PC-9 (cell line): Measurements from ENCODE around the gene PHYHD1. TPM values are rescaled to one million over a fixed set of nuclear protein-coding genes. Genes with fewer than 3 reads are reported as not detected.

Source experiments
- BruUV-seq: library from RNA; stranded (reverse); fragments of 400-500 nt; replicated peaks from 2 replicates; lab custom pipeline; 2021; lab: Mats Ljungman, UMichigan
- CTCF ChIA-PET: fragments of 300-600 bp; sonication (Branson Sonifier 250); formaldehyde crosslinking; loops from one replicate; lab custom pipeline; 2022; ENCODE audit warnings: antibody characterized with exemption; lab: Charles Lee
- POLR2A ChIA-PET: fragments of 300-600 bp; sonication (Branson Sonifier 250); formaldehyde crosslinking; loops from one replicate; lab custom pipeline; 2022; ENCODE audit warnings: antibody characterized with exemption; ENCODE audit not compliant: unreplicated experiment; lab: Charles Lee
- DNase-seq, 2 experiments: peaks; one replicate each; pipeline versions ENCODE4 v3.0.0 to v3.0.0-alpha.2; 2015 to 2022; ENCODE audit warnings: mixed read lengths in 1 of 2
- H2AFZ ChIP-seq: fragments of 200-600 bp; sonication (generic); 2 replicates; pipeline ENCODE4 v1.8.1; 2017; ENCODE audit warnings: antibody characterized with exemption
- H3F3A ChIP-seq: fragments of 200-600 bp; sonication (generic); 2 replicates; pipeline ENCODE4 v1.8.1; 2017; ENCODE audit warnings: antibody characterized with exemption, mild to moderate bottlenecking, low read depth; ENCODE audit not compliant: insufficient read depth
- H3K27ac ChIP-seq: fragments of 200-600 bp; sonication (generic); 2 replicates; pipeline ENCODE4 v1.6.1; 2016; ENCODE audit warnings: mixed run types
- H3K27me3 ChIP-seq: fragments of 200-600 bp; sonication (generic); 2 replicates; pipeline ENCODE4 v1.6.1; 2016; ENCODE audit warnings: low read depth, mixed run types; ENCODE audit not compliant: insufficient read depth
- H3K36me3 ChIP-seq: fragments of 200-600 bp; sonication (generic); 2 replicates; pipeline ENCODE4 v1.6.1; 2016; ENCODE audit warnings: low read depth, mixed run types
- H3K4me1 ChIP-seq: fragments of 200-600 bp; sonication (generic); replicated peaks from 2 replicates; pipeline ENCODE4 v1.6.1; 2016; ENCODE audit warnings: mixed run types; ENCODE audit not compliant: insufficient read depth
- H3K4me2 ChIP-seq: fragments of 200-600 bp; sonication (generic); 2 replicates; pipeline ENCODE4 v1.6.1; 2017; ENCODE audit warnings: mixed run types
- H3K4me3 ChIP-seq: fragments of 200-600 bp; sonication (generic); 2 replicates; pipeline ENCODE4 v1.6.1; 2016; ENCODE audit warnings: mixed run types
- H3K79me2 ChIP-seq: fragments of 200-600 bp; sonication (generic); 2 replicates; pipeline ENCODE4 v1.6.1; 2017; ENCODE audit warnings: low read depth, mixed run types
- H3K9me2 ChIP-seq: fragments of 200-600 bp; sonication (generic); 2 replicates; pipeline ENCODE4 v1.8.1; 2017; ENCODE audit warnings: mild to moderate bottlenecking; ENCODE audit not compliant: insufficient read depth
- H3K9me3 ChIP-seq: fragments of 200-600 bp; sonication (generic); 2 replicates; pipeline ENCODE4 v1.8.1; 2016; ENCODE audit warnings: low read depth; ENCODE audit not compliant: insufficient read depth
- H4K20me1 ChIP-seq: fragments of 200-600 bp; sonication (generic); 2 replicates; pipeline ENCODE4 v1.8.1; 2017; ENCODE audit not compliant: insufficient read depth
- CTCF ChIP-seq: fragments of 200-600 bp; sonication (generic); conservative IDR thresholded peaks from 2 replicates; pipeline ENCODE4 v1.6.1; 2017; ENCODE audit warnings: mixed run types, antibody characterized with exemption, mild to moderate bottlenecking, moderate library complexity
- EZH2 ChIP-seq: fragments of 200-600 bp; sonication (generic); IDR thresholded peaks from 2 replicates; pipeline ENCODE4 v1.8.0; 2017; ENCODE audit warnings: antibody characterized with exemption, low read depth
- intact Hi-C: fragments of 100-400 bp; cut with micrococcal nuclease; formaldehyde crosslinking; loops from one replicate; pipeline ENCODE4 v1.10.0; 2022; ENCODE audit not compliant: unreplicated experiment
- total RNA-seq: library from RNA; stranded (reverse); gene quantifications from 2 replicates; pipeline ENCODE4 v1.2.3, GENCODE V29; 2021

Gene PHYHD1
- total RNA-seq, 1 experiment from 2014 or later, result 4.2 TPM

GRCh38 chr9:128910906-128911305 is 9.9 kb upstream of the PHYHD1 start:
- CTCF ChIA-PET, result interaction anchor here (0.5 to 0.6 kb wide), 2 partner anchors 15 to 757 kb away, joined by 3 to 11 read pairs; no protein-coding TSS in a partner anchor
- intact Hi-C loops, result loop anchor here (5.0 kb wide), 1 partner anchor 224 kb away; the partner anchor contains the start of gene SET
- peaks cover 15% of the 10 kb centered on the region; the same call in 1 of the 2 replicates for H3K36me3 ChIP-seq
- H3K27me3 ChIP-seq, result no peaks in the 10 kb centered on the region
- H3K4me3 ChIP-seq, result no peak overlapping the region
- H3F3A ChIP-seq, result peaks cover 36% of the 10 kb centered on the region
- POLR2A ChIA-PET, result interaction anchor here (0.5 to 0.7 kb wide), 4 partner anchors 9 to 603 kb away, joined by 3 to 20 read pairs (median 6); no protein-coding TSS in a partner anchor
- H3K27ac ChIP-seq, result peak overlapping the region; percentile 96
- peaks cover 44% of the 10 kb centered on the region for H3K4me1 ChIP-seq
- no peaks in the 10 kb centered on the region for H3K9me2 ChIP-seq
- H3K4me2 ChIP-seq, result peak overlapping the region; percentile 73
- peak in 1 of 2 experiments; percentile 31 for DNase-seq
- TF ChIP-seq EZH2 (no peak), CTCF (no peak)
- H3K79me2 ChIP-seq, result peaks cover 46% of the 10 kb centered on the region
- H3K9me3 ChIP-seq, result no peaks in the 10 kb centered on the region
- H2AFZ ChIP-seq, result no peak overlapping the region
- H4K20me1 ChIP-seq, result no peaks in the 10 kb centered on the region
- BruUV-seq, result no TSS peak

GRCh38 chr9:128911529-128912035 is 9.2 kb upstream of the PHYHD1 start:
- peaks cover 15% of the 10 kb centered on the region; the same call in 1 of the 2 replicates for H3K36me3 ChIP-seq
- no peaks in the 10 kb centered on the region for H4K20me1 ChIP-seq
- H3K9me3 ChIP-seq, result no peaks in the 10 kb centered on the region
- no peaks in the 10 kb centered on the region for H3K9me2 ChIP-seq
- H3K4me3 ChIP-seq, result peak overlapping the region; percentile 7; the same call in 1 of the 2 replicates
- DNase-seq, result peak; percentile 64 to 81
- H3K4me2 ChIP-seq, result peak overlapping the region; percentile 73
- TF ChIP-seq CTCF, result no peak
- no peak for TF ChIP-seq EZH2
- H3K79me2 ChIP-seq, result peaks cover 46% of the 10 kb centered on the region
- no TSS peak for BruUV-seq
- H2AFZ ChIP-seq, result no peak overlapping the region
- H3F3A ChIP-seq, result peaks cover 35% of the 10 kb centered on the region
- H3K27me3 ChIP-seq, result no peaks in the 10 kb centered on the region
- H3K27ac ChIP-seq, result peak overlapping the region; percentile 96
- peaks cover 44% of the 10 kb centered on the region for H3K4me1 ChIP-seq
- POLR2A ChIA-PET, result interaction anchor here (0.5 to 0.7 kb wide), 4 partner anchors 10 to 604 kb away, joined by 3 to 20 read pairs (median 4); partner anchors contain the start of gene KYAT1
- CTCF ChIA-PET, result interaction anchor here (0.6 kb wide), 1 partner anchor 16 kb away, joined by 3 read pairs; no protein-coding TSS in a partner anchor
- intact Hi-C loops, result loop anchor here (1.0 to 5.0 kb wide), 5 partner anchors 9 to 224 kb away; partner anchors contain the start of genes KYAT1 and SET

GRCh38 chr9:128912270-128912853 is 8.4 kb upstream of the PHYHD1 start:
- ChIA-PET POLR2A (interaction anchor here (0.5 to 1.1 kb wide), 14 partner anchors 8 to 1058 kb away, joined by 3 to 33 read pairs (median 4); partner anchors contain the start of genes ENG, KYAT1 and SH3GLB2), CTCF (interaction anchor here (0.7 to 1.3 kb wide), 3 partner anchors 9 to 227 kb away, joined by 3 to 6 read pairs (median 5); no protein-coding TSS in a partner anchor)
- H3K27me3 ChIP-seq, result no peaks in the 10 kb centered on the region
- no peak overlapping the region for H2AFZ ChIP-seq
- H3K9me2 ChIP-seq, result no peaks in the 10 kb centered on the region
- peak overlapping the region; percentile 96 for H3K27ac ChIP-seq
- H3F3A ChIP-seq, result peaks cover 35% of the 10 kb centered on the region
- no peak for TF ChIP-seq EZH2
- no peak for TF ChIP-seq CTCF
- peaks cover 44% of the 10 kb centered on the region for H3K4me1 ChIP-seq
- peaks cover 46% of the 10 kb centered on the region for H3K79me2 ChIP-seq
- H3K9me3 ChIP-seq, result no peaks in the 10 kb centered on the region
- BruUV-seq, result no TSS peak
- H3K36me3 ChIP-seq, result peaks cover 15% of the 10 kb centered on the region; the same call in 1 of the 2 replicates
- H3K4me3 ChIP-seq, result peak overlapping the region; percentile 7; the same call in 1 of the 2 replicates
- intact Hi-C loops, result loop anchor here (1.0 to 5.0 kb wide), 5 partner anchors 10 to 225 kb away; partner anchors contain the start of genes KYAT1 and SET
- H3K4me2 ChIP-seq, result peak overlapping the region; percentile 73
- peak; percentile 92 to 98 for DNase-seq
- no peaks in the 10 kb centered on the region for H4K20me1 ChIP-seq
